ENCODE results near the gene RAD54L.
"Not testable (repeated sequence)": the region's sequence is repeated elsewhere in the genome, so short reads cannot be mapped to it uniquely, and the experiment has no call there.

Gene RAD54L

DNA sequence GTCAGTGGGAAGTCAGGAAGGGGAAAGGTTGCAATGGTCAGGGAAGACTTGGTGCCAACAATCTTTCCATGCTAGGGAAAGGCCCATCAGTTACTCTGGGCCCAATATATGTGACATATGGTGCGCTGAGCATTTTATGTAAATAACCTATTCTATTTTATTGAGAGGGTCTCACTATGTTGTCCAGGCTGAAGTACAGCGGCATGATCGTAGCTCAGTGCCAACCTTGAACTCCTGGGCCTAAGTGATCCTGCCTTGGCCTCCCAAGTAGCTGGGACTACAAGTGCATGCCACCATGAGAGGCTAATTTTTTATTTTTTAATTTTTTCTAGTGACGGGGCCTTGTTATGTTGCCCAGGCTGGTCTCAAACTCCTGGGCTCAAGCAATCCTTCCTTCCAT is 62.8 kb downstream of the RAD54L start:
- DNase-seq = no peak
- intact Hi-C loops (cut with DNase I) = no loop called here

DNA sequence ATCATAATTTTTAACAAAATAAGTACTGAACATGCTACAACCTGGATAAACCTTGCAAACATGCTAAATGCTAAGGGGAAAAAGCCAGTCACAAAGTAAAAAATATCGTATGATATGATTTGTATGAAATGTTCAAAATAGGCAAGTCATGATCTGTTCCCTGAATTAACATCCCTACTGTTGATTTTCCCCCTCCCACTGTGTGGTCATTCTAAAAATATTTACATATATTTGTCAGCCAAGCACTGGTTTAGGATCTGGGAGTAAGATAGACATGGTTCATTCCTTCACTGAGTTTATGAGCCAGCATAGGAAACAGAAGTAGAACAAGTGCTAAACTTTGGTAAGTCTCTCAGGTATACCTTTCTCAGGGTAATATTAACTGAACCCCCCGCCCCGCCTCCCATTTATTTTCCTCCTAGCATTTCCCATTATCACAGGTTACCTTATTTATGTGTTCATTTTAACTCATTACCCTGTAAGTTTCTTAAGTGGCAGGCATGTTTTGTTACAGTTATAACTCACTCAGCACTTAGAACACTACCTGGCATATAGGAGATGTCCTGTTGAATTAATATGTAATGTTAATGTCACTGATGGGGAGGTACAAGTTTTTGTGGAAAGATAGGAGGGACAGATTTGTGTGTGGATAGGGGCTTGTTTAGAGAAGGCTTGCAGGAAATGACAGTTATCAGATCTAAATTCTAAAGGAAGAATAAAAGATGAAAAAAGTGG is 68.3 kb downstream of the RAD54L start:
- intact Hi-C loops (cut with DNase I) = no loop called here
- peak in 1 of 10 donors; percentile 2 for DNase-seq

DNA sequence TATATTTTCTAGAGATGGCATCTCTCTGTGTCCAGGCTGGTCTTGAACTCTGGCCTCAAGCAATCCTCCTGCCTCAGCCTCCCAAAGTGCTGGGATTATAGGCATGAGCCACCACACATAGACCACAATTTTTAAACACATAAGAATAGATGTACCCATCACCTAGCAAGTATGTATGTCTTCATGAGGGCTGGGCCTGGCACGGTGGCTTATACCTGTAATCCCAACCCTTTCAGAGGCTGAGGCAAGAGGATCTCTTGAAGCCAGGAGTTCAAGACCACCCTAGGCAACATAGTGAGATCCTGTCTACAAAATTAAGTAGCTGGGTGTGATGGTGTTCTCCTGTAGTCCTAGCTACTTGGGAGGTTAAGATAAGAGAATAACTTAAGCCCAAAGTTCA is 69.8 kb downstream of the RAD54L start:
- intact Hi-C loops (cut with DNase I) = no loop called here
- DNase-seq = peak in 1 of 10 donors; percentile 0

DNA sequence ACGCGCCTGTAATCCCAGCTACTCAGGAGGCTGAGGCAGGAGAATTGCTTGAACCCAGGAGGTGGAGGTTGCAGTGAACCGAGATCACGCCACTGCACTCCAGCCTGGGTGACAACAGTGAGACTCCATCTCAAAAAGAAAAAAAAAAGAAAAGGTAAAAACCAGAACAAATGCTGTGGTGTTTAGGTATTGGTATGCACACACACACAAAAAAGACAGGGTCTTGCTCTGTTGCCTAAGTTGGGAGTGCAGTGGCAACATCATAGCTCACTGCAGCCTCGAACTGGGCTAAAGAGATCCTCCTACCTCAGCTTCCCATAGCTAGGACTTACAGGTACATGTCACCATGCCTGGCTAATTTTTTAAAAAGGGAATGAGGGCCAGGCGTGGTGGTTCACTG is 71.7 kb downstream of the RAD54L start:
- DNase-seq; intact Hi-C loops (cut with DNase I): not testable (repeated sequence)

DNA sequence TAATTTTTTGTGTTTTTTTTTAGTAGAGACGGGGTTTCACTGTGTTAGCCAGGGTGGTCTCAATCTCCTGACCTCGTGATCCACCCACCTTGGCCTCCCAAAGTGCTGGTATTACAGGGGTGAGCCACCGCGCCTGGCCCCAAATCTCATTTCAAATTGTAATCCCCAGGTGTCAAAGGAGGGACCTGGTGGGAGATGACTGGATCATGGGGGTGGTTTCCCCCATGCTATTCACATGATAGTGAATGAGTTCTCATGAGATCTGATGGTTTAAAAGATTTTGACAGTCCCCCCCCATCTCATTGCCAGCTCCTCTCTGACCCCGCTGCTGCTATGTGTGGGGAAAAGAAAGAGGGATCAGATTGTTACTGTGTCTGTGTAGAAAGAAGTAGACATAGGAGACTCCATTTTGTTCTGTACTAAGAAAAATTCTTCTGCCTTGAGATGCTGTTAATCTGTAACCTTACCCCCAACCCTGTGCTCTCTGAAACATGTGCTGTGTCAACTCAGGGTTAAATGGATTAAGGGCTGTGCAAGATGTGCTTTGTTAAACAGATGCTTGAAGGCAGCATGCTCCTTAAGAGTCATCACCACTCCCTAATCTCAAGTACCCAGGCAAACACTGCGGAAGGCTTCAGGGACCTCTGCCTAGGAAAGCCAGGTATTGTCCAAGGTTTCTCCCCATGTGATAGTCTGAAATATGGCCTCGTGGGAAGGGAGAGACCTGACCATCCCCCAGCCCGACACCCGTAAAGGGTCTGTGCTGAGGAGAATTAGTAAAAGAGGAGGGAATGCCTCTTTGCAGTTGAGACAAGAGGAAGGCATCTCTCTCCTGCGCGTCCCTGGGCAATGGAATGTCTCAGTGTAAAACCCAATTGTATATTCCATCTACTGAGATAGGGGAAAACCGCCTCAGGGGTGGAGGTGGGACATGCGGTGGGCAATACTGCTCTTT is 72.7 kb downstream of the RAD54L start:
- intact Hi-C loops (cut with DNase I) = not testable (repeated sequence)
- DNase-seq = peak in 1 of 10 donors; percentile 9

DNA sequence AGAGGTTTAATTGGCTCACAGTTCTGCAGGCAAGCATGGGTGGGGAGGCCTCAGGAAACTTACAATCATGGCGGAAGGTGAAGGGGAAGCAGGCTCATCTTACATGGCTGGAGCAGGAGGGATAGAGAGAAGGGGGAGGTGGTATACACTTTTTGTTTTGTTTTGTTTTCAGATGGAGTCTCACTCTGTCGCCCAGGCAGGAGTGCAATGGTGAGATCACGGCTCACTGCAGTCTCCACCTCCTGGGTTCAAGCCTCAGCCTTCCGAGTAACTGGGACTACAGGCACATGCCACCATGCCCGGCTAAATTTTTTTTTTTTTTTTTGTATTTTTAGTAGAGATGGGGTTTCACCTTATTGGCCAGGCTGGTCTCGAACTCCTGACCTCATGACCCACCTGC is 74.6 kb downstream of the RAD54L start:
- DNase-seq = peak in 1 of 10 donors; percentile 31
- intact Hi-C loops (cut with DNase I) = not testable (repeated sequence)

DNA sequence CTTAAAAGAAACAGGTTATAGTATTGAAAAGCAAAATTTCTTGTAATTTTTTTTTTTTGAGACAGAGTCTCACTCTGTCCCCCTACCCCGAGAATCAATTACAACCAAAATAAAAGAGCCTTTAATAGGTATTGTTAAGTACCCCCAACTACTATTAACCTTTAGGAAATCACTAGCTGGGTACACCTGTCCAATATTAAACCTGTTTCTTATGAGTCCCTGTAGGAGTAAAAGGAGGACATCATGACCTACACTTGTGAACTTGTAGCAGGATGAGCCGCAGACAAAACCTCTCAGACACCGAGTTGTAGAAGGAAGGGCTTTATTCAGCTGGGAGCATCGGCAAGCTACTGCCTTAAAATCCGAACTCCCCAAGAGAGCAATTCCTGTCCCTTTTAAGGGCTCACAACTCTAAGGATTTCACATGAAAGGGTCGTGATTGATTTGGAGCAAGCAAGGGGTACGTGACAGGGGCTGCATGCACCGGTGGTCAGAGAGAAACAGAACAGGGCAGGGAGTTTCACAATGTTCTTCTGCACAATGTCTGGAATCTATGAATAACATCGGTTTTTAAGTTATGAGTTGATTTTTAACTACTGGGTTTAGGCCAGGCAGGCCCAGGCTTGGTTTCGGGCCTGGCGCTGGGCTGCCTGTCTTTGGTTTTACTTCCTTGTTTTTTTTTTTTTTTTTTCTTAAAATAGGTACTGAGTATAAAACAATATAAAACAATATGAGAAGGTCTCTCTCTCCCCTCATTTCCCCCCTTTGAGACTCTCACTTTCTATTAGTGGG is 77.9 kb downstream of the RAD54L start:
- DNase-seq; intact Hi-C loops (cut with DNase I): not testable (repeated sequence)

All from posterior cingulate gyrus (tissue), 11 donors.